ENCODE results near the gene ATXN7. TPM values are rescaled to one million over a fixed set of nuclear protein-coding genes. Genes with fewer than 3 reads are reported as not detected.

The ATXN7 gene
- total and polyA plus RNA-seq, 10 of the 15 experiments (the other 5 are each of a cell fraction or from before 2014, with no cell fraction given), result 0.83 to 24.6 (median 8.5) TPM

GRCh38 chr3:63911873-63912767 is 48.5 kb downstream of the ATXN7 start, which contains the start of gene SCAANT1 (continued):
- TF ChIP-seq, protein P1, sequence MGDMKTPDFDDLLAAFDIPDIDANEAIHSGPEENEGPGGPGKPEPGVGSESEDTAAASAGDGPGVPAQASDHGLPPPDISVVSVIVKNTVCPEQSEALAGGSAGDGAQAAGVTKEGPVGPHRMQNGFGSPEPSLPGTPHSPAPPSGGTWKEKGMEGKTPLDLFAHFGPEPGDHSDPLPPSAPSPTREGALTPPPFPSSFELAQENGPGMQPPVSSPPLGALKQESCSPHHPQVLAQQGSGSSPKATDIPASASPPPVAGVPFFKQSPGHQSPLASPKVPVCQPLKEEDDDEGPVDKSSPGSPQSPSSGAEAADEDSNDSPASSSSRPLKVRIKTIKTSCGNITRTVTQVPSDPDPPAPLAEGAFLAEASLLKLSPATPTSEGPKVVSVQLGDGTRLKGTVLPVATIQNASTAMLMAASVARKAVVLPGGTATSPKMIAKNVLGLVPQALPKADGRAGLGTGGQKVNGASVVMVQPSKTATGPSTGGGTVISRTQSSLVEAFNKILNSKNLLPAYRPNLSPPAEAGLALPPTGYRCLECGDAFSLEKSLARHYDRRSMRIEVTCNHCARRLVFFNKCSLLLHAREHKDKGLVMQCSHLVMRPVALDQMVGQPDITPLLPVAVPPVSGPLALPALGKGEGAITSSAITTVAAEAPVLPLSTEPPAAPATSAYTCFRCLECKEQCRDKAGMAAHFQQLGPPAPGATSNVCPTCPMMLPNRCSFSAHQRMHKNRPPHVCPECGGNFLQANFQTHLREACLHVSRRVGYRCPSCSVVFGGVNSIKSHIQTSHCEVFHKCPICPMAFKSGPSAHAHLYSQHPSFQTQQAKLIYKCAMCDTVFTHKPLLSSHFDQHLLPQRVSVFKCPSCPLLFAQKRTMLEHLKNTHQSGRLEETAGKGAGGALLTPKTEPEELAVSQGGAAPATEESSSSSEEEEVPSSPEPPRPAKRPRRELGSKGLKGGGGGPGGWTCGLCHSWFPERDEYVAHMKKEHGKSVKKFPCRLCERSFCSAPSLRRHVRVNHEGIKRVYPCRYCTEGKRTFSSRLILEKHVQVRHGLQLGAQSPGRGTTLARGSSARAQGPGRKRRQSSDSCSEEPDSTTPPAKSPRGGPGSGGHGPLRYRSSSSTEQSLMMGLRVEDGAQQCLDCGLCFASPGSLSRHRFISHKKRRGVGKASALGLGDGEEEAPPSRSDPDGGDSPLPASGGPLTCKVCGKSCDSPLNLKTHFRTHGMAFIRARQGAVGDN (IDR thresholded peaks at IDR 0.05), result peak; percentile 53
- TF ChIP-seq, protein P2, sequence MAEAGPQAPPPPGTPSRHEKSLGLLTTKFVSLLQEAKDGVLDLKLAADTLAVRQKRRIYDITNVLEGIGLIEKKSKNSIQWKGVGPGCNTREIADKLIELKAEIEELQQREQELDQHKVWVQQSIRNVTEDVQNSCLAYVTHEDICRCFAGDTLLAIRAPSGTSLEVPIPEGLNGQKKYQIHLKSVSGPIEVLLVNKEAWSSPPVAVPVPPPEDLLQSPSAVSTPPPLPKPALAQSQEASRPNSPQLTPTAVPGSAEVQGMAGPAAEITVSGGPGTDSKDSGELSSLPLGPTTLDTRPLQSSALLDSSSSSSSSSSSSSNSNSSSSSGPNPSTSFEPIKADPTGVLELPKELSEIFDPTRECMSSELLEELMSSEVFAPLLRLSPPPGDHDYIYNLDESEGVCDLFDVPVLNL (IDR thresholded peaks at IDR 0.05; ENCODE audit: low read depth, low read length), result no peak
- no peak for TF ChIP-seq MEF2B (IDR thresholded peaks at IDR 0.05; ENCODE audit: partially characterized antibody, poor library complexity, severe bottlenecking)
- TF ChIP-seq TCF7 (IDR thresholded peaks at IDR 0.05; ENCODE audit: borderline replicate concordance), result no peak
- TF ChIP-seq KLF5 (IDR thresholded peaks at IDR 0.05; ENCODE audit: partially characterized antibody), result no peak
- no peak for TF ChIP-seq FOS (IDR thresholded peaks at IDR 0.05; ENCODE audit: borderline replicate concordance, extremely low read depth, insufficient read length)
- TF ChIP-seq BRCA1 (IDR thresholded peaks at IDR 0.05; ENCODE audit: low read depth, low read length), result no peak
- no peak for TF ChIP-seq SREBF2 (IDR thresholded peaks at IDR 0.05; ENCODE audit: low read length)
- TF ChIP-seq RAD21 (IDR thresholded peaks at IDR 0.05; ENCODE audit: insufficient read depth, low read depth, low read length), result no peak
- TF ChIP-seq CEBPB (IDR thresholded peaks at IDR 0.05; ENCODE audit: borderline replicate concordance in 1 of 2, low read depth in 2 of 2, low read length in 2 of 2), result no peak
- TF ChIP-seq, protein P3, sequence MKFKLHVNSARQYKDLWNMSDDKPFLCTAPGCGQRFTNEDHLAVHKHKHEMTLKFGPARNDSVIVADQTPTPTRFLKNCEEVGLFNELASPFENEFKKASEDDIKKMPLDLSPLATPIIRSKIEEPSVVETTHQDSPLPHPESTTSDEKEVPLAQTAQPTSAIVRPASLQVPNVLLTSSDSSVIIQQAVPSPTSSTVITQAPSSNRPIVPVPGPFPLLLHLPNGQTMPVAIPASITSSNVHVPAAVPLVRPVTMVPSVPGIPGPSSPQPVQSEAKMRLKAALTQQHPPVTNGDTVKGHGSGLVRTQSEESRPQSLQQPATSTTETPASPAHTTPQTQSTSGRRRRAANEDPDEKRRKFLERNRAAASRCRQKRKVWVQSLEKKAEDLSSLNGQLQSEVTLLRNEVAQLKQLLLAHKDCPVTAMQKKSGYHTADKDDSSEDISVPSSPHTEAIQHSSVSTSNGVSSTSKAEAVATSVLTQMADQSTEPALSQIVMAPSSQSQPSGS (IDR thresholded peaks at IDR 0.05; ENCODE audit: low read length), result peak; percentile 37; the same call in 1 of the 2 replicates
- 0 out of 3 replicates have a peak, but pooled peaks have one; percentile 9 for TF ChIP-seq POU2F2 (IDR thresholded peaks at IDR 0.05; ENCODE audit: borderline replicate concordance, low read depth, low read length)
- TF ChIP-seq LARP7 (IDR thresholded peaks at IDR 0.05), result peak; percentile 93
- TF ChIP-seq, protein P4, sequence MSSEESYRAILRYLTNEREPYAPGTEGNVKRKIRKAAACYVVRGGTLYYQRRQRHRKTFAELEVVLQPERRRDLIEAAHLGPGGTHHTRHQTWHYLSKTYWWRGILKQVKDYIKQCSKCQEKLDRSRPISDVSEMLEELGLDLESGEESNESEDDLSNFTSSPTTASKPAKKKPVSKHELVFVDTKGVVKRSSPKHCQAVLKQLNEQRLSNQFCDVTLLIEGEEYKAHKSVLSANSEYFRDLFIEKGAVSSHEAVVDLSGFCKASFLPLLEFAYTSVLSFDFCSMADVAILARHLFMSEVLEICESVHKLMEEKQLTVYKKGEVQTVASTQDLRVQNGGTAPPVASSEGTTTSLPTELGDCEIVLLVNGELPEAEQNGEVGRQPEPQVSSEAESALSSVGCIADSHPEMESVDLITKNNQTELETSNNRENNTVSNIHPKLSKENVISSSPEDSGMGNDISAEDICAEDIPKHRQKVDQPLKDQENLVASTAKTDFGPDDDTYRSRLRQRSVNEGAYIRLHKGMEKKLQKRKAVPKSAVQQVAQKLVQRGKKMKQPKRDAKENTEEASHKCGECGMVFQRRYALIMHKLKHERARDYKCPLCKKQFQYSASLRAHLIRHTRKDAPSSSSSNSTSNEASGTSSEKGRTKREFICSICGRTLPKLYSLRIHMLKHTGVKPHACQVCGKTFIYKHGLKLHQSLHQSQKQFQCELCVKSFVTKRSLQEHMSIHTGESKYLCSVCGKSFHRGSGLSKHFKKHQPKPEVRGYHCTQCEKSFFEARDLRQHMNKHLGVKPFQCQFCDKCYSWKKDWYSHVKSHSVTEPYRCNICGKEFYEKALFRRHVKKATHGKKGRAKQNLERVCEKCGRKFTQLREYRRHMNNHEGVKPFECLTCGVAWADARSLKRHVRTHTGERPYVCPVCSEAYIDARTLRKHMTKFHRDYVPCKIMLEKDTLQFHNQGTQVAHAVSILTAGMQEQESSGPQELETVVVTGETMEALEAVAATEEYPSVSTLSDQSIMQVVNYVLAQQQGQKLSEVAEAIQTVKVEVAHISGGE (CRISPR knock-in tag; IDR thresholded peaks at IDR 0.05), result peak; percentile 70
- TF ChIP-seq EGR1 (IDR thresholded peaks at IDR 0.05; ENCODE audit: borderline replicate concordance in 1 of 2, low read depth in 2 of 2, low read length in 2 of 2), result peak in 1 of 2 experiments; percentile 68; a peak in 1 of 3 replicates
- no peak for TF ChIP-seq ESRRA (IDR thresholded peaks at IDR 0.05; ENCODE audit: low read length)
- TF ChIP-seq HDGF (IDR thresholded peaks at IDR 0.05), result no peak
- TF ChIP-seq ZNF24 (IDR thresholded peaks at IDR 0.05), result 0 out of 2 replicates have a peak, but pooled peaks have one; percentile 43
- TF ChIP-seq PAX5 (IDR thresholded peaks at IDR 0.05; ENCODE audit: borderline replicate concordance, low read depth, low read length), result no peak

Data from GM12878 (cell line).